Brain microvascular endothelial cell (primary cell): Measurements from ENCODE around the gene NRXN3.

Source experiments
- DNase-seq: peaks from one replicate; pipeline ENCODE4 v3.0.0-alpha.2; 2020
- H3K27ac ChIP-seq: fragments of 250-450 bp; sonication (Bioruptor Pico); 2 replicates; pipeline ENCODE4 v1.5.1; 2020; ENCODE audit warnings: mild to moderate bottlenecking, moderate library complexity
- H3K27me3 ChIP-seq: fragments of 250-450 bp; sonication (Bioruptor Pico); replicated peaks from 2 replicates; pipeline ENCODE4 v1.5.1; 2020; ENCODE audit warnings: mild to moderate bottlenecking
- H3K36me3 ChIP-seq: fragments of 250-450 bp; sonication (Bioruptor Pico); replicated peaks from 2 replicates; pipeline ENCODE4 v1.5.1; 2020; ENCODE audit warnings: mild to moderate bottlenecking
- H3K4me3 ChIP-seq: 2 replicates; pipeline ENCODE4 v1.5.1; 2011; ENCODE audit warnings: low read depth, mild to moderate bottlenecking, control low read depth, low read length, moderate library complexity
- in situ Hi-C: cut with HindIII; loops from 2 replicates; pipeline ENCODE4 v1.10.0; 2017; ENCODE audit warnings: low sequenced_read_pairs, low pct_ligation_motif_present
- TF ChIP-seq, protein P1 (sequence below): IDR thresholded peaks from 2 replicates; pipeline ENCODE4 v1.5.1; 2011; ENCODE audit warnings: low read depth, mild to moderate bottlenecking, moderate library complexity, low read length, control low read depth, inconsistent platforms; ENCODE audit errors: missing control alignments

The NRXN3 gene

DNA sequence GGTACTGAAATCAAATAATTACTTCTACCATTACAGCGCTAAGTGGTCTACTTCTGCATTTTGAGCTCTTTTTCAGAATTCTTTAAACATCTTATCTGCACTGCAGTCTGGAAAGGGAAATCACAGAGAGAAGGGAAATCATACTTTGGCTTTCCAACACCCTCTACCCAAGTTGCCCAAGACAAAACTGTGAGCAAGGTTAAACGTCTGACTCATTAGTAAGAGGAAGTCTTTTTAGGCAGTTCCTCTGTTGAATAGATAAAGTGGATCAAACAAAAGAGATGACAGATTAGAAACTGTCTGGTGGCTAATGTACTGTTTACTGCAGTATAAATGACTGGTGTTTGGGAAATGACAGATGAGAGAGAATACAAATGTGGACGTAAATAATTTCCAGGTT, 858.1 kb downstream of the NRXN3 start:
- DNase-seq = no peak
- Histone ChIP-seq H3K4me3 (no peak overlapping the region), H3K36me3 (no peaks in the 10 kb centered on the region), H3K27me3 (no peaks in the 10 kb centered on the region), H3K27ac (no peak overlapping the region)
- in situ Hi-C loops = no loop called here
- TF ChIP-seq, protein P1, sequence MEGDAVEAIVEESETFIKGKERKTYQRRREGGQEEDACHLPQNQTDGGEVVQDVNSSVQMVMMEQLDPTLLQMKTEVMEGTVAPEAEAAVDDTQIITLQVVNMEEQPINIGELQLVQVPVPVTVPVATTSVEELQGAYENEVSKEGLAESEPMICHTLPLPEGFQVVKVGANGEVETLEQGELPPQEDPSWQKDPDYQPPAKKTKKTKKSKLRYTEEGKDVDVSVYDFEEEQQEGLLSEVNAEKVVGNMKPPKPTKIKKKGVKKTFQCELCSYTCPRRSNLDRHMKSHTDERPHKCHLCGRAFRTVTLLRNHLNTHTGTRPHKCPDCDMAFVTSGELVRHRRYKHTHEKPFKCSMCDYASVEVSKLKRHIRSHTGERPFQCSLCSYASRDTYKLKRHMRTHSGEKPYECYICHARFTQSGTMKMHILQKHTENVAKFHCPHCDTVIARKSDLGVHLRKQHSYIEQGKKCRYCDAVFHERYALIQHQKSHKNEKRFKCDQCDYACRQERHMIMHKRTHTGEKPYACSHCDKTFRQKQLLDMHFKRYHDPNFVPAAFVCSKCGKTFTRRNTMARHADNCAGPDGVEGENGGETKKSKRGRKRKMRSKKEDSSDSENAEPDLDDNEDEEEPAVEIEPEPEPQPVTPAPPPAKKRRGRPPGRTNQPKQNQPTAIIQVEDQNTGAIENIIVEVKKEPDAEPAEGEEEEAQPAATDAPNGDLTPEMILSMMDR = no peak

DNA sequence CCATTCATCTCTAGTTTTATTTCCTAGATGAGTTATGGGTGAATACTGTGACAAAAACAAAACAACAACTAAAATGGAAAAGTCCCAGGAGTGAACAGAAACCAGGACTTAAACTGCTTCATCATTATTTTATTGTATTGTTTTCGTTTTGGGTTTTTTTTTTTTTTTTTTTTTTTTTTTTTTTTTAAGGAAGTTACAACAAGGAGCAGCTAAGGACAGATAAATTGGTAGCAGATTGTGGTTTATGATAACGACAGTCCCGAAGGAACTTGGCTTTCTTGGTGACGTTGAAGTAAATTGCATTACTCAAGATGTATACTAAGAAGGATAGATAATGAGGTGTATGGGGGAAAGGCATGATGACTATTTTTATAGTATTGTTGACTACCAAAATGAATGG, 866.3 kb downstream of the NRXN3 start:
- TF ChIP-seq, protein P1 = no peak
- H3K27ac ChIP-seq = no peak overlapping the region
- H3K27me3 ChIP-seq = no peaks in the 10 kb centered on the region
- no peak for DNase-seq
- H3K36me3 ChIP-seq = no peaks in the 10 kb centered on the region
- H3K4me3 ChIP-seq = no peak overlapping the region
- in situ Hi-C loops = no loop called here

DNA sequence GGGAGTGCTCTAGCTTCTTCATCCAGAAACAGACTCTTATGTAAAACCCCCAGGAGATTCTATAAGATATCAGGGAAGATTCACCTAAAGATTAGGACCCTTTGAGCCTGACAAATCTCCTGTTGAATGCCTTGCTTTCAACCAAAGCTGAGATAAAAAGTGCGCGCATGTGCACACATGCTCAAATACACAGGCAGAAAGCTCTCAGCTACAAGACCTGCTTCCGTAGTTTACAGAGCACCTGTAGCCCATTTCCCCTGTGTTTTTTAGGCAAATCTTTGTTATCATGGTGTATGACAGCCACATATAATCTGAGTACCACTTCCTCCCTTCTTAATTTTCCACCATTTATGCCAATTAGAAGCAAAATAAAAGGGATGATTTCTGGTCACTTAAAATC, 866.9 kb downstream of the NRXN3 start:
- no peak for DNase-seq
- H3K36me3 ChIP-seq = no peaks in the 10 kb centered on the region
- no peak overlapping the region for H3K27ac ChIP-seq
- in situ Hi-C loops = no loop called here
- H3K4me3 ChIP-seq = no peak overlapping the region
- TF ChIP-seq, protein P1 = no peak
- no peaks in the 10 kb centered on the region for H3K27me3 ChIP-seq

DNA sequence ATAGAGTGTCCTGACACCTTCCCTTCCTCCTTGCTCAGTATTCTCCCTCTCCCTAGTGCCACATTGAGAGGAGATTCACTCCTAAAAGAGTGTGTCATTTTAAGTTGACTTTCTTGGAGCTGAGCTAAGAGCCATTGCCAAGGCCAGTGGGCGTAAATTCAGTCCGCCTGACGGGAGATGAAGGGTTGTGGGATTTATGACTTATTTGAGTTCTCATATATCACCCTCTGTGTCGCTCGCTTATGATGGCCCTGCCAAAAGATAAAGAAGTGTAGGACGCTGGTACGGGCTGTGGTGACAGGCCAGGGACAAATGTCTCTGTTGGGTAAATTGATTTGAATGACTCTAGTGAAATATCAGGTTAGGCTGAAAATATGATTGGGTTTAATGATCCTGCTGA, 867.4 kb downstream of the NRXN3 start:
- Histone ChIP-seq H3K27me3 (no peaks in the 10 kb centered on the region), H3K36me3 (no peaks in the 10 kb centered on the region), H3K27ac (no peak overlapping the region), H3K4me3 (no peak overlapping the region)
- in situ Hi-C loops = no loop called here
- TF ChIP-seq, protein P1 = no peak
- no peak for DNase-seq

DNA sequence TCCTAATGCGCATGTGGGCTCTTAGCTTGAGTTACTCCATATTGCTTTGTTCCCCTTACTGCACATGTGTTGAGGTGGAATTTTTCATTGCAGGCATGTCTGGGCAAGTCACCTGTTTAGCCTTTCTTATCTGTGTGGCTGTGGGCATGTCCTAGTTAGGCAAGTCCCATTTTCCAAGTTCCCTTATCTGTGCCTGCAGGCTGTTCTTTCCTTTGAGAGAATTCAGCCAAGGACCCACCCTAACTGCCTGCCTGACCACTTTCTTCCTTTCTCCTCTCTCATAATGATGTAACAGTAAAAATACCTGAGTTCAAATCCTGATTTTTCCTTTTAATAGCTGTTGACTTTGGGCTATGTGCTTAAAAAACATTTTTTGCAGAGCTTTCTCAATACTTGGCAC, 870.6 kb downstream of the NRXN3 start:
- Histone ChIP-seq H3K36me3 (no peaks in the 10 kb centered on the region), H3K4me3 (no peak overlapping the region), H3K27me3 (no peaks in the 10 kb centered on the region), H3K27ac (no peak overlapping the region)
- TF ChIP-seq, protein P1 = no peak
- no peak for DNase-seq
- in situ Hi-C loops = no loop called here

DNA sequence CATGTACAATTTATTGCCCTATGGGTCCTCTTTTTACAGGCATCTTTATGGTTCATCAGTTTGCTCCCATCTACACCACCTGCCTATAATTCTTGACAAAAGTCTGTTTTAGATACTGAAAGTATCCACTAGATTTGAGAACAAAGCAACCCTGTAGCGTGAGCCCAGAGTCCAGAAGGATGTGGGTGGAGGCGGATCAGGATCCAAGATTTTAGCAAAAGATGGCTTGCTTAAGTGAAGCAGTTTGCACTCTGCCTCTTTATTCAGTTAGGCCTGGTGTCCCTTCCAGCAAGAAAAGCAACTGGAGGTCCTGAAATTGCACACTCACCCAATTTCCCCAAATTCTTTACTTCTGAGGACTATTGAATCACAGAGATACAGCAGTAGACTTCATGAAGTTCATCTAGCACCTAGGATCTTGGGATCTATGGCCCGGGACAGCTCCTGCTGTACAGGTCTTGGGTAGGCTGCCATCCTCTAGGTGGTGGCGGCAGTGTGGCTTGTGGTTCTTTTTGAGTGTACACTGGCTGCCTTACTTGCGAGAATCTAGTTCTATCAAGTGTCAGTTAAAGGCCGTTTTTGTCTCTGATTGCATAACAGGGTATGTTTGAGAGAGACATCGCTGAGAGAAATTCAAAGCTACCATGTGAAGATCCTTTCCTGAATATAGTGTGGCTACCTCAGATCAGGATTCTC, 873.2 kb downstream of the NRXN3 start:
- no peaks in the 10 kb centered on the region for H3K27me3 ChIP-seq
- DNase-seq = no peak
- in situ Hi-C loops = no loop called here
- no peaks in the 10 kb centered on the region for H3K36me3 ChIP-seq
- TF ChIP-seq, protein P1 = no peak
- no peak overlapping the region for H3K27ac ChIP-seq
- H3K4me3 ChIP-seq = no peak overlapping the region
